Fibroblast of lung (primary cell): ENCODE measurements around the gene CYP4F3.

Experiments used
- CTCF ChIP-seq, 2 donors: IDR thresholded peaks in 1 of 2; conservative IDR thresholded peaks in 1 of 2; 1 replicate in 1 of 2; 2 replicates in 1 of 2; pipeline ENCODE4 v1.5.1; 2011 to 2012; ENCODE audit warnings: low read length in 2 of 2, control low read depth in 1 of 2, inconsistent platforms in 1 of 2, low read depth in 1 of 2, mild to moderate bottlenecking in 1 of 2
- EZH2 ChIP-seq: IDR thresholded peaks from 2 replicates; pipeline ENCODE4 v1.5.1; 2012; ENCODE audit warnings: low read length, control low read depth, mild to moderate bottlenecking; ENCODE audit errors: missing control alignments

DNA sequence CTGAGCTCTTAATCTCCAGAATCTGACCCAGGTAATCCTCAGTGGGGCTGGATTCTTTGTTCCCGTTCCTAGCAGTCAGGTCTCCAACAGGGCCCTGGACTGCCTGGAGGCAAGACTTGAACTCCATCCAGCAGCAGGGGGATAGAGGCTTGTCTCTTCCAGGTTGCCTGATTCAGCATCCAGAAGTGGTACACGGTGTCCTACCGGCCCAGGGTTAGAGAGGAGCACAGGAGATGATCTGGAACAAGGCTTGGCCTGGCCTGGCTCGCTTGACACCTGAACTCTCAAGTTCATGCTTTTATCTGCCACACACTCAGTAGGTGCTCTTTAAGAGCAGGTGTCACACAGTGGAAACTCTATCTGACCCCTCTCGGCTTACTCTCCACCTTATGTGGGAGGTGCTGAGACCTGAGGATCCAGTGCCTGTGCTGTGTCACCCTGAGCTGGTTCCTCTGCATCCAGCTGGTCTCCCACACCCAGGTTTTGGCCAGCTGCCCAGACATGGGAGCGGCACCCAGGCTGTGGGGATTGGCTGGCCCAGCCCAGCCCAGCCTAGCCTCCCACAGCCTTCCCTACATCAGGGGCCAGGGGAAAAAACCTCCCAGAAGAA, at the start of gene CYP4F3:
- no peak for TF ChIP-seq CTCF (conservative IDR thresholded peaks at IDR 0.05 in 1 of 2, IDR thresholded peaks at IDR 0.05 in 1 of 2; ENCODE audit: low read depth in 1 of 2, low read length in 2 of 2)
- TF ChIP-seq EZH2: no peak
